GM23338 (cell line): ENCODE measurements around the gene HELZ. TPM values are rescaled to one million over a fixed set of nuclear protein-coding genes. Genes with fewer than 3 reads are reported as not detected.
"Not testable (repeated sequence)": the region's sequence is repeated elsewhere in the genome, so short reads cannot be mapped to it uniquely, and the experiment has no call there.

ENCODE experiments used
- ATAC-seq: fragments of 200-7000 bp; cut with Tn5 transposase; 3 replicates; pipeline ENCODE4 v1.9.1; 2020
- DNase-seq: peaks from one replicate; pipeline ENCODE4 v3.0.0-alpha.2; 2015; ENCODE audit warnings: low spot score
- H2AFZ ChIP-seq: fragments of 200-600 bp; sonication (generic); 2 replicates; pipeline ENCODE4 v1.8.0; 2016; ENCODE audit warnings: antibody characterized with exemption, mild to moderate bottlenecking, moderate library complexity
- H3F3A ChIP-seq: fragments of 200-600 bp; sonication (generic); replicated peaks from 2 replicates; pipeline ENCODE4 v1.8.0; 2017; ENCODE audit warnings: antibody characterized with exemption, mixed run types, low read depth
- H3K27ac ChIP-seq: fragments of 200-600 bp; sonication (generic); 2 replicates; pipeline ENCODE4 v1.6.1; 2016; ENCODE audit warnings: low read depth
- H3K27me3 ChIP-seq: fragments of 200-600 bp; sonication (generic); 2 replicates; pipeline ENCODE4 v1.8.0; 2016; ENCODE audit warnings: mild to moderate bottlenecking, mixed run types, moderate library complexity; ENCODE audit not compliant: insufficient read depth
- H3K36me3 ChIP-seq: fragments of 200-600 bp; sonication (generic); 2 replicates; pipeline ENCODE4 v1.8.0; 2016; ENCODE audit warnings: mild to moderate bottlenecking; ENCODE audit not compliant: insufficient read depth
- H3K4me1 ChIP-seq: fragments of 200-600 bp; sonication (generic); 2 replicates; pipeline ENCODE4 v1.8.0; 2016; ENCODE audit warnings: mild to moderate bottlenecking, moderate library complexity; ENCODE audit not compliant: insufficient read depth
- H3K4me2 ChIP-seq: fragments of 200-600 bp; sonication (generic); 2 replicates; pipeline ENCODE4 v1.7.1; 2017; ENCODE audit warnings: mixed run types
- H3K4me3 ChIP-seq: fragments of 200-600 bp; sonication (generic); 2 replicates; pipeline ENCODE4 v1.6.1; 2016; ENCODE audit warnings: mixed run types
- H3K79me2 ChIP-seq: fragments of 200-600 bp; sonication (generic); replicated peaks from 2 replicates; pipeline ENCODE4 v1.8.0; 2017; ENCODE audit warnings: mild to moderate bottlenecking; ENCODE audit not compliant: insufficient read depth
- H3K9me2 ChIP-seq: fragments of 200-600 bp; sonication (generic); 2 replicates; pipeline ENCODE4 v1.8.0; 2017; ENCODE audit not compliant: insufficient read depth
- H4K20me1 ChIP-seq: fragments of 200-600 bp; sonication (generic); replicated peaks from 2 replicates; pipeline ENCODE4 v1.8.0; 2017; ENCODE audit warnings: mild to moderate bottlenecking; ENCODE audit not compliant: insufficient read depth
- H3K27ac Mint-ChIP-seq: 2 replicates; pipeline ENCODE4 v1.8.0; 2020; ENCODE audit warnings: inconsistent platforms, mild to moderate bottlenecking, moderate library complexity, mixed read lengths
- H3K27me3 Mint-ChIP-seq: 3 replicates; pipeline ENCODE4 v1.8.0; 2022; ENCODE audit warnings: low read depth, mild to moderate bottlenecking, moderate library complexity, mixed read lengths, inconsistent platforms; ENCODE audit not compliant: insufficient read depth, poor library complexity
- H3K36me3 Mint-ChIP-seq: 3 replicates; pipeline ENCODE4 v1.8.0; 2021; ENCODE audit warnings: low read depth, mild to moderate bottlenecking, inconsistent platforms, moderate library complexity, mixed read lengths
- H3K4me1 Mint-ChIP-seq: 3 replicates; pipeline ENCODE4 v1.8.0; 2020; ENCODE audit warnings: mild to moderate bottlenecking, inconsistent platforms, mixed read lengths
- H3K4me3 Mint-ChIP-seq: 3 replicates; pipeline ENCODE4 v1.8.0; 2021; ENCODE audit warnings: moderate library complexity, mild to moderate bottlenecking, inconsistent platforms, mixed read lengths
- H3K9me3 Mint-ChIP-seq: 3 replicates; pipeline ENCODE4 v1.8.0; 2020; ENCODE audit warnings: moderate library complexity, mild to moderate bottlenecking, inconsistent platforms, mixed read lengths
- CREB1 ChIP-seq: fragments of 250-450 bp; sonication (Bioruptor Pico); IDR thresholded peaks from 2 replicates; pipeline ENCODE4 v1.5.0; 2020; ENCODE audit warnings: low read depth, mild to moderate bottlenecking, moderate library complexity
- CTCF ChIP-seq, 2 experiments: fragments of 200-600 bp in 1 of 2; sonication (generic) in 1 of 2; conservative IDR thresholded peaks; 2 replicates each; pipeline versions ENCODE4 v1.5.1 to v1.6.1; 2016 to 2017; ENCODE audit warnings: antibody characterized with exemption in 2 of 2, low read depth in 2 of 2, mild to moderate bottlenecking in 2 of 2, moderate library complexity in 1 of 2
- ETS1 ChIP-seq: IDR thresholded peaks from 2 replicates; pipeline ENCODE4 v1.6.1; 2016; ENCODE audit warnings: antibody characterized with exemption
- EZH2 ChIP-seq: fragments of 200-600 bp; sonication (generic); IDR thresholded peaks from one replicate; pipeline ENCODE4 v1.8.0; 2017; ENCODE audit warnings: antibody characterized with exemption, mild to moderate bottlenecking, low read depth; ENCODE audit not compliant: unreplicated experiment
- NANOG ChIP-seq: IDR thresholded peaks from 2 replicates; pipeline ENCODE4 v1.6.1; 2016; ENCODE audit warnings: antibody characterized with exemption, borderline replicate concordance
- polyA plus RNA-seq: library from polyadenylated mRNA; unstranded; fragments of >200 nt; fragmentation: Nextera tagmentation; extraction: Ambion mirVana; gene quantifications from 2 replicates; pipeline ENCODE4 v1.2.1, GENCODE V29; 2016
- total RNA-seq: library from RNA; depleted of rRNA; stranded (reverse); fragments of >200 nt; shearing (Covaris generic); gene quantifications from 2 replicates; pipeline ENCODE4 v1.2.3, GENCODE V29; 2014

The HELZ gene
- total and polyA plus RNA-seq, 2 experiments from 2014 or later = 38.9 to 62.0 TPM

- TF ChIP-seq CTCF (conservative IDR thresholded peaks at IDR 0.05; ENCODE audit: low read depth in 2 of 2) = no peak
- no peak for TF ChIP-seq EZH2
- no peak for TF ChIP-seq NANOG
- no peak for TF ChIP-seq CREB1 (CRISPR knock-in tag)
- no peak for TF ChIP-seq ETS1
Measured at GRCh38 chr17:67273900-67274299, 28.9 kb upstream of the HELZ start (continued).

- Mint-ChIP-seq H3K36me3 (no peaks in the 10 kb centered on the region), H3K27ac (no peak overlapping the region)
- no peaks in the 10 kb centered on the region for H3K4me1 ChIP-seq
Measured at GRCh38 chr17:67272312-67273047, 27.5 kb upstream of the HELZ start.

GRCh38 chr17:67271187-67271586 lies 26.2 kb upstream of the HELZ start:
- H3K27me3 ChIP-seq, H2AFZ ChIP-seq, H3F3A ChIP-seq, H4K20me1 ChIP-seq, H3K4me3 Mint-ChIP-seq, H3K79me2 ChIP-seq, H3K9me2 ChIP-seq, H3K36me3 ChIP-seq, H3K4me1 Mint-ChIP-seq, H3K9me3 Mint-ChIP-seq, ATAC-seq, H3K27ac Mint-ChIP-seq, DNase-seq, H3K27ac ChIP-seq, H3K4me3 ChIP-seq, H3K4me2 ChIP-seq, H3K4me1 ChIP-seq, H3K36me3 Mint-ChIP-seq: not testable (repeated sequence)
- H3K27me3 Mint-ChIP-seq = peaks cover 11% of the 10 kb centered on the region

More at GRCh38 chr17:67272312-67273047, 27.5 kb upstream of the HELZ start:
- H3K4me3 ChIP-seq = no peak overlapping the region
- Mint-ChIP-seq H3K4me1 (no peaks in the 10 kb centered on the region), H3K9me3 (no peaks in the 10 kb centered on the region), H3K4me3 (no peak overlapping the region), H3K27me3 (peaks cover 12% of the 10 kb centered on the region)
- H3K9me2 ChIP-seq = no peaks in the 10 kb centered on the region
- TF ChIP-seq CTCF (conservative IDR thresholded peaks at IDR 0.05; ENCODE audit: low read depth in 2 of 2) (peak; percentile 71 to 76), ETS1 (no peak)
- H3K27ac ChIP-seq = no peak overlapping the region
- H3F3A ChIP-seq = no peaks in the 10 kb centered on the region
- no peaks in the 10 kb centered on the region for H3K79me2 ChIP-seq
- peak; percentile 85 for DNase-seq
- ATAC-seq = peak; percentile 96
- H3K36me3 ChIP-seq = no peaks in the 10 kb centered on the region
- peak overlapping the region; percentile 48 for H2AFZ ChIP-seq
- no peaks in the 10 kb centered on the region for H3K27me3 ChIP-seq
- no peaks in the 10 kb centered on the region for H4K20me1 ChIP-seq
- H3K4me2 ChIP-seq = no peak overlapping the region
